ENCODE measurements around the gene ORC5.

- no peak for TF ChIP-seq GATA2 (IDR thresholded peaks at IDR 0.05; ENCODE audit: low read depth, low read length)
- no peak for TF ChIP-seq GATA3 (IDR thresholded peaks at IDR 0.05; ENCODE audit: low read depth, low read length)
These were observed 474 bp downstream of the ORC5 start for GRCh38 chr7:104207348-104207730.

Data from SH-SY5Y (cell line).